Naive thymus-derived CD4-positive, alpha-beta T cell (primary cell): ENCODE data around the gene AGO1. TPM values are rescaled to one million over a fixed set of nuclear protein-coding genes. Genes with fewer than 3 reads are reported as not detected.
A peak's percentile ranks its signal among the peaks of the same experiment; 100 is the strongest.

Source experiments
- ATAC-seq: fragments of 150-1000 bp; cut with Tn5 transposase; 2 replicates; pipeline ENCODE4 v1.10.0; 2021; ENCODE audit warnings: mild to moderate bottlenecking, moderate library complexity
- CTCF ChIA-PET: fragments of 350-600 bp; sonication (Branson Sonifier 250); formaldehyde crosslinking; loops from one replicate; lab custom pipeline; 2021; ENCODE audit warnings: antibody characterized with exemption; lab: Charles Lee
- POLR2A ChIA-PET: fragments of 350-600 bp; sonication (Branson Sonifier 250); formaldehyde crosslinking; loops from one replicate; lab custom pipeline; 2021; ENCODE audit warnings: antibody characterized with exemption, inconsistent platforms; lab: Charles Lee
- DNase-seq, 9 donors: peaks; one replicate each; pipeline versions ENCODE4 v3.0.0 to v3.0.0-alpha.2; 2020 to 2022; ENCODE audit warnings: mixed read lengths in 1 of 9
- H3K27ac ChIP-seq: one replicate; pipeline ENCODE4 v1.7.0; 2013; ENCODE audit warnings: mild to moderate bottlenecking, low read depth, low read length, moderate library complexity
- H3K27me3 ChIP-seq, 2 donors: one replicate each; pipeline ENCODE4 v1.7.0; 2013; ENCODE audit warnings: low read length in 2 of 2, mild to moderate bottlenecking in 2 of 2, moderate library complexity in 2 of 2; ENCODE audit not compliant: control insufficient read depth in 2 of 2, insufficient read depth in 2 of 2
- H3K36me3 ChIP-seq, 3 experiments: 1 replicate in 2 of 3; 2 replicates in 1 of 3; pipeline ENCODE4 v1.7.0; 2013; ENCODE audit warnings: low read length in 3 of 3, mild to moderate bottlenecking in 3 of 3, moderate library complexity in 1 of 3; ENCODE audit not compliant: insufficient read depth in 3 of 3, control insufficient read depth in 2 of 3
- H3K4me1 ChIP-seq, 2 donors: one replicate each; pipeline ENCODE4 v1.7.0; 2013; ENCODE audit warnings: low read length in 2 of 2, mild to moderate bottlenecking in 2 of 2, moderate library complexity in 1 of 2; ENCODE audit not compliant: control insufficient read depth in 2 of 2, insufficient read depth in 2 of 2
- H3K4me3 ChIP-seq: 2 replicates; pipeline ENCODE4 v1.7.0; 2013; ENCODE audit warnings: mild to moderate bottlenecking, low read length
- H3K9me3 ChIP-seq, 3 experiments: 1 replicate in 2 of 3; 2 replicates in 1 of 3; pipeline ENCODE4 v1.7.0; 2013; ENCODE audit warnings: low read length in 3 of 3; ENCODE audit not compliant: control insufficient read depth in 2 of 3
- H3K27ac Mint-ChIP-seq, 9 donors: one replicate each; pipeline ENCODE4 v1.8.0; 2020 to 2022; ENCODE audit warnings: mixed read lengths in 9 of 9, mild to moderate bottlenecking in 8 of 9, moderate library complexity in 5 of 9, inconsistent platforms in 2 of 9
- H3K27me3 Mint-ChIP-seq, 5 donors: one replicate each; pipeline ENCODE4 v1.8.0; 2021 to 2022; ENCODE audit warnings: mixed read lengths in 5 of 5, mild to moderate bottlenecking in 1 of 5
- H3K36me3 Mint-ChIP-seq, 5 donors: one replicate each; pipeline ENCODE4 v1.8.0; 2020 to 2022; ENCODE audit warnings: mixed read lengths in 5 of 5, mild to moderate bottlenecking in 3 of 5, inconsistent platforms in 1 of 5
- H3K4me1 Mint-ChIP-seq, 7 donors: one replicate each; pipeline ENCODE4 v1.8.0; 2020 to 2022; ENCODE audit warnings: mixed read lengths in 7 of 7, mild to moderate bottlenecking in 3 of 7, inconsistent platforms in 1 of 7
- H3K4me3 Mint-ChIP-seq, 10 donors: one replicate each; pipeline ENCODE4 v1.8.0; 2020 to 2022; ENCODE audit warnings: mild to moderate bottlenecking in 10 of 10, mixed read lengths in 10 of 10, moderate library complexity in 6 of 10, inconsistent platforms in 2 of 10
- H3K9me3 Mint-ChIP-seq, 11 donors: one replicate each; pipeline ENCODE4 v1.8.0; 2020 to 2022; ENCODE audit warnings: mixed read lengths in 11 of 11, mild to moderate bottlenecking in 4 of 11, inconsistent platforms in 1 of 11, moderate library complexity in 1 of 11
- intact Hi-C, 2 donors: fragments of 100-400 bp; cut with micrococcal nuclease; formaldehyde crosslinking; loops; one replicate each; pipeline ENCODE4 v1.15.1; 2023
- polyA plus RNA-seq, 2 donors: library from polyadenylated mRNA; unstranded; fragments of 300-500 nt; fragmentation: Illumina TruSeq; gene quantifications; one replicate each; pipeline ENCODE4 v1.2.3, GENCODE V29; 2021
- total RNA-seq, 6 experiments: library from RNA in 5 of 6; stranded (reverse) in 5 of 6; gene quantifications; 1 replicate in 5 of 6; 2 replicates in 1 of 6; pipeline ENCODE4 v1.2.3 and lab custom pipeline; 2021 to 2026

The AGO1 gene
- total and polyA plus RNA-seq, 7 experiments from 2014 or later: 8.9 to 28.0 (median 26.8) TPM

GRCh38 chr1:35844826-35845225, 38.2 kb upstream of the AGO1 start:
- ATAC-seq (no peak), DNase-seq (no peak)
- Mint-ChIP-seq H3K27ac (no peak overlapping the region), H3K4me1 (no peaks in the 10 kb centered on the region), H3K9me3 (peaks cover 0 to 3% (median 0%) of the 10 kb centered on the region in 11 donors), H3K36me3 (peaks cover 5 to 34% (median 15%) of the 10 kb centered on the region in 5 donors), H3K4me3 (no peak overlapping the region), H3K27me3 (no peaks in the 10 kb centered on the region)
- no peaks in the 10 kb centered on the region for H3K4me1 ChIP-seq
- intact Hi-C loops: no loop called here
- no peak overlapping the region for H3K4me3 ChIP-seq
- ChIA-PET POLR2A (no interaction called here), CTCF (no interaction called here)
- no peaks in the 10 kb centered on the region for H3K9me3 ChIP-seq
- no peaks in the 10 kb centered on the region for H3K27me3 ChIP-seq
- peaks cover 2 to 25% (median 4%) of the 10 kb centered on the region in 3 experiments for H3K36me3 ChIP-seq
- H3K27ac ChIP-seq: no peak overlapping the region

- no peaks in the 10 kb centered on the region for H3K4me1 ChIP-seq
- H3K4me3 Mint-ChIP-seq: no peak overlapping the region
- H3K36me3 ChIP-seq: peaks cover 4 to 26% (median 5%) of the 10 kb centered on the region in 3 experiments
- no peak overlapping the region for H3K27ac Mint-ChIP-seq
- no peak overlapping the region for H3K27ac ChIP-seq
- H3K27me3 Mint-ChIP-seq: no peaks in the 10 kb centered on the region
- intact Hi-C loops: no loop called here
- peaks cover 5 to 41% (median 20%) of the 10 kb centered on the region in 5 donors for H3K36me3 Mint-ChIP-seq
- ChIA-PET POLR2A (no interaction called here), CTCF (no interaction called here)
- DNase-seq (no peak), ATAC-seq (no peak)
- no peak overlapping the region for H3K4me3 ChIP-seq
- peaks cover 0 to 3% (median 0%) of the 10 kb centered on the region in 11 donors for H3K9me3 Mint-ChIP-seq
- H3K4me1 Mint-ChIP-seq: no peaks in the 10 kb centered on the region
- no peaks in the 10 kb centered on the region for H3K27me3 ChIP-seq
- H3K9me3 ChIP-seq: no peaks in the 10 kb centered on the region
These were observed 37.2 kb upstream of the AGO1 start for GRCh38 chr1:35845766-35846165.

DNA sequence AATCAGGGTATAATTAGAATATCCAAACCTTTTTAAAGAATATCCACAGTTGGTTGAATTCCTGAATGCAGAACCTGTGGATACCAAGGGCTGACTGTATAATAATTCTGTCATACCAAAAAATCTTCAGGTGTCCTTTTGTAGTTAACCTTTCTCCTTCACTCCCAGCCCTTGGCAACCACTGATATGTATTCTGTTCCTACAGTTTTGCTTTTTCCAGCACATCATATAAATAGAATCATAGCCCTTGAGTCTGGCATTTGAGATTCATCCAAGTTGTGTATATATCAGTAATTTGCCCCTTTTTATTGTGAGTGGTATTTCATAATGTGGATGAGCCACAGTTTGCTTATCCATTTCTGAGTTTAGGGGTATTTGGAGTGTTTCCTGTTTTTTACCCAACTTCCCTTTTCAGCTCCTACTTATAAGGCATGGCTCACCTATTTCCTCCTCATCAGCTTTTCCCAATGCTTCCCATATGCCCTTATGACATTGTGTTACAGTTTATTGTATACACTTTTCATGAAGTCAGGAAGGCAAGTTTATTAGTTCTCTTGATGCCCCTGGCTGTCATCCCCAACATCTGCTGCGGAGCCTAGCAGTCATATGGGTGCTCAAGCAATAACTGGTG, 35.0 kb upstream of the AGO1 start:
- H3K9me3 Mint-ChIP-seq: peaks cover 0 to 3% (median 0%) of the 10 kb centered on the region in 11 donors
- no peaks in the 10 kb centered on the region for H3K27me3 ChIP-seq
- H3K4me1 Mint-ChIP-seq: no peaks in the 10 kb centered on the region
- DNase-seq (no peak), ATAC-seq (no peak)
- ChIA-PET POLR2A (no interaction called here), CTCF (no interaction called here)
- peaks cover 0 to 10% (median 5%) of the 10 kb centered on the region in 3 experiments for H3K36me3 ChIP-seq
- peak overlapping the region in 1 of 9 donors; percentile 68 for H3K27ac Mint-ChIP-seq
- no peak overlapping the region for H3K27ac ChIP-seq
- no peaks in the 10 kb centered on the region for H3K9me3 ChIP-seq
- H3K27me3 Mint-ChIP-seq: no peaks in the 10 kb centered on the region
- no peaks in the 10 kb centered on the region for H3K4me1 ChIP-seq
- H3K36me3 Mint-ChIP-seq: peaks cover 5 to 31% (median 24%) of the 10 kb centered on the region in 5 donors
- no peak overlapping the region for H3K4me3 Mint-ChIP-seq
- intact Hi-C loops: no loop called here
- no peak overlapping the region for H3K4me3 ChIP-seq

DNA sequence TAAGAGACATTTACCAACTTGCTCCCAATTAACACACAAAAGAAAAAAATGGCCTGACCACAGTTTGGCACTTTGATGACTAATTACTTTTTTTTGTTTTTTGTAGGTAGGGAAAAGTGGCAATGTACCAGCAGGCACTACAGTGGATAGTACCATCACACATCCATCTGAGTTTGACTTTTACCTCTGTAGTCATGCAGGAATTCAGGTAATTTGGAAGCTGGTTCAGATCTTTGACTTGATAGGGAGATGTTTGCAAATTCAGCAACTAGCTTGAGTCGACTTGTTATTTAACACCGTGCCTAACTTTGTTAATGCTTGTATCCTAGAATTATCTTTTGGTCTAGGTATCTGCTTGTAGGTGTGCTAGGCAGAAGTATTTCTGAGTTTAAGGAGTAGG, 33.0 kb upstream of the AGO1 start:
- CTCF ChIA-PET: no interaction called here
- peaks cover 0 to 1% (median 0%) of the 10 kb centered on the region in 11 donors for H3K9me3 Mint-ChIP-seq
- H3K27ac Mint-ChIP-seq: no peak overlapping the region
- H3K27me3 ChIP-seq: no peaks in the 10 kb centered on the region
- no peak for ATAC-seq
- no peaks in the 10 kb centered on the region for H3K9me3 ChIP-seq
- no peaks in the 10 kb centered on the region for H3K4me1 ChIP-seq
- H3K4me3 Mint-ChIP-seq: no peak overlapping the region
- no peaks in the 10 kb centered on the region for H3K27me3 Mint-ChIP-seq
- H3K27ac ChIP-seq: no peak overlapping the region
- POLR2A ChIA-PET: no interaction called here
- intact Hi-C loops: no loop called here
- no peak overlapping the region for H3K4me3 ChIP-seq
- H3K4me1 Mint-ChIP-seq: no peaks in the 10 kb centered on the region
- peaks cover 10 to 33% (median 20%) of the 10 kb centered on the region in 5 donors for H3K36me3 Mint-ChIP-seq
- DNase-seq: no peak
- H3K36me3 ChIP-seq: peaks cover 4 to 6% (median 5%) of the 10 kb centered on the region in 3 experiments

GRCh38 chr1:35850716-35851115, 32.3 kb upstream of the AGO1 start:
- peaks cover 5 to 33% (median 19%) of the 10 kb centered on the region in 5 donors for H3K36me3 Mint-ChIP-seq
- H3K27ac Mint-ChIP-seq: peak overlapping the region in 2 of 9 donors; percentile 13 to 45
- no peak overlapping the region for H3K27ac ChIP-seq
- H3K9me3 Mint-ChIP-seq: peaks cover 0 to 1% (median 0%) of the 10 kb centered on the region in 11 donors
- H3K27me3 ChIP-seq: no peaks in the 10 kb centered on the region
- no peaks in the 10 kb centered on the region for H3K4me1 ChIP-seq
- H3K9me3 ChIP-seq: no peaks in the 10 kb centered on the region
- ATAC-seq: no peak
- no peak overlapping the region for H3K4me3 ChIP-seq
- intact Hi-C loops: no loop called here
- H3K27me3 Mint-ChIP-seq: no peaks in the 10 kb centered on the region
- H3K4me3 Mint-ChIP-seq: no peak overlapping the region
- ChIA-PET POLR2A (interaction anchor here (1.1 kb wide), 1 partner anchor 26 kb away, joined by 3 read pairs; no protein-coding TSS in a partner anchor), CTCF (no interaction called here)
- no peak for DNase-seq
- H3K4me1 Mint-ChIP-seq: no peaks in the 10 kb centered on the region
- peaks cover 4 to 6% (median 5%) of the 10 kb centered on the region in 3 experiments for H3K36me3 ChIP-seq

GRCh38 chr1:35851132-35851869, 31.7 kb upstream of the AGO1 start:
- Histone ChIP-seq H3K36me3 (peaks cover 5 to 9% (median 6%) of the 10 kb centered on the region in 3 experiments), H3K4me3 (no peak overlapping the region), H3K4me1 (no peaks in the 10 kb centered on the region), H3K9me3 (no peaks in the 10 kb centered on the region), H3K27ac (no peak overlapping the region), H3K27me3 (no peaks in the 10 kb centered on the region)
- H3K9me3 Mint-ChIP-seq: peaks cover 0 to 1% (median 0%) of the 10 kb centered on the region in 11 donors
- ChIA-PET POLR2A (interaction anchor here (1.1 kb wide), 1 partner anchor 25 kb away, joined by 3 read pairs; no protein-coding TSS in a partner anchor), CTCF (no interaction called here)
- peak overlapping the region in 1 of 9 donors; percentile 13 for H3K27ac Mint-ChIP-seq
- H3K36me3 Mint-ChIP-seq: peaks cover 5 to 36% (median 19%) of the 10 kb centered on the region in 5 donors
- ATAC-seq: no peak
- H3K4me1 Mint-ChIP-seq: no peaks in the 10 kb centered on the region
- no peaks in the 10 kb centered on the region for H3K27me3 Mint-ChIP-seq
- no peak overlapping the region for H3K4me3 Mint-ChIP-seq
- no peak for DNase-seq
- intact Hi-C loops: no loop called here
